NOMO-1 treated with DMSO at 0.1 percent for 48 hours (cell line): Measurements from ENCODE around the gene RAPH1.
A peak's percentile ranks its signal among the peaks of the same experiment; 100 is the strongest.

Experiments used
- DNase-seq: peaks from one replicate; lab custom pipeline; 2025; ENCODE audit not compliant: unreplicated experiment; lab: John Stamatoyannopoulos, UW

Gene RAPH1, protein sequence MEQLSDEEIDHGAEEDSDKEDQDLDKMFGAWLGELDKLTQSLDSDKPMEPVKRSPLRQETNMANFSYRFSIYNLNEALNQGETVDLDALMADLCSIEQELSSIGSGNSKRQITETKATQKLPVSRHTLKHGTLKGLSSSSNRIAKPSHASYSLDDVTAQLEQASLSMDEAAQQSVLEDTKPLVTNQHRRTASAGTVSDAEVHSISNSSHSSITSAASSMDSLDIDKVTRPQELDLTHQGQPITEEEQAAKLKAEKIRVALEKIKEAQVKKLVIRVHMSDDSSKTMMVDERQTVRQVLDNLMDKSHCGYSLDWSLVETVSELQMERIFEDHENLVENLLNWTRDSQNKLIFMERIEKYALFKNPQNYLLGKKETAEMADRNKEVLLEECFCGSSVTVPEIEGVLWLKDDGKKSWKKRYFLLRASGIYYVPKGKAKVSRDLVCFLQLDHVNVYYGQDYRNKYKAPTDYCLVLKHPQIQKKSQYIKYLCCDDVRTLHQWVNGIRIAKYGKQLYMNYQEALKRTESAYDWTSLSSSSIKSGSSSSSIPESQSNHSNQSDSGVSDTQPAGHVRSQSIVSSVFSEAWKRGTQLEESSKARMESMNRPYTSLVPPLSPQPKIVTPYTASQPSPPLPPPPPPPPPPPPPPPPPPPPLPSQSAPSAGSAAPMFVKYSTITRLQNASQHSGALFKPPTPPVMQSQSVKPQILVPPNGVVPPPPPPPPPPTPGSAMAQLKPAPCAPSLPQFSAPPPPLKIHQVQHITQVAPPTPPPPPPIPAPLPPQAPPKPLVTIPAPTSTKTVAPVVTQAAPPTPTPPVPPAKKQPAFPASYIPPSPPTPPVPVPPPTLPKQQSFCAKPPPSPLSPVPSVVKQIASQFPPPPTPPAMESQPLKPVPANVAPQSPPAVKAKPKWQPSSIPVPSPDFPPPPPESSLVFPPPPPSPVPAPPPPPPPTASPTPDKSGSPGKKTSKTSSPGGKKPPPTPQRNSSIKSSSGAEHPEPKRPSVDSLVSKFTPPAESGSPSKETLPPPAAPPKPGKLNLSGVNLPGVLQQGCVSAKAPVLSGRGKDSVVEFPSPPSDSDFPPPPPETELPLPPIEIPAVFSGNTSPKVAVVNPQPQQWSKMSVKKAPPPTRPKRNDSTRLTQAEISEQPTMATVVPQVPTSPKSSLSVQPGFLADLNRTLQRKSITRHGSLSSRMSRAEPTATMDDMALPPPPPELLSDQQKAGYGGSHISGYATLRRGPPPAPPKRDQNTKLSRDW

DNA sequence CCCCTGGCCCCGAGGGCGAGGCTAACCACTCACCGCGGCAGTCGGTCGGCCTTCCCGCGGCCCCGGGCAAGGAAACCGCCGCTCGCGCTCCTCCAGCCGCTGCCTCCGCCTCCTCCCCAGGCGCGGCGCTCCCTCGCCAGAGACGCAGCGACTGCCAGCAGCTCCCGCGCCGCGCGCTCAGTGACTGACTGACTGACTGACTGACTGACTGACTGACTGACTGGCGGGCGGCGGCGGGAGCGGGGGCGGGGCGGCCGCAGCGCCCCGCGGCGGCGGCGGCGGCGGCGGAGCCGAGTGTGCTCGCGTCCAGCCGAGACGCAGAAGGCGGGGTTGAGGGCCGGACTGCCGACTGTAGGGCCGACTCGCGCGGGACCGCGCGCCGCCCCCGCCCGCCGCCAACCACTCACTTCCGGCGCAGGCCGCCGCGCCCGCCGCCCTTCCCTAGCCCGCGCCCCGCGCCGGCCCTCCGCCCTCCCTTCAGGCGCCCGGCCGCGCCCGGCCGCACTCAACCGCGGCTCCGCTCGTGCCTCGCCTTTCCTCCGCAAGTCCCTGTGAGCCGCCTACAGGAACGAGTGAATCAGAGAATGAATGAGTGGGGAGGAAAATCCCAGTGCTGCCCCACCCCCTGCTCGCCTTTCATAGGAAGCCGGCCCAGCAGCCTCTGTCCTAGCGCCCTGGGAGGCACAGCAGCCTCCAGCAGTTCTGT lies at the start of gene RAPH1:
Gene RAPH1 (minus strand): TSS at position 224 of the 706 bp plus-strand sequence. CDS start 39,948 bp downstream, outside the sequence.
- DNase-seq: peak; percentile 38

DNA sequence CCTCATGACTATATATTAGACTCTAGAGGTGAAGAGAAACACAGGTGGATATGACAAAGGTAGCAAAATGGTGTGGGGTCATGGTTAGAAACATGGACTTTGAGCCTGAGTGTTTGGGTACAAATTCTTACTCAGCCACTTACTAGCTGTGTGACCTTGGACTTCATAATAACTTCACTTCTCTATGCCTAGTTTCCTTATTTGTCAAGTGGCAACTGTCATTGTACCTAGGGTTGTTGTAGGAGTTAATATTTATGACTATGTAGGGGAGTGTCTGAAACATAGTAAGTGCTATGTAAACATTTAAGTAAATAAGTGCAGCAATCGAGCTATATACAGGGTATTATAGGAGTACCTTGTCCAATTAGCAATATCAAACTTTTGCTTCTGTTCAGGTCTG lies 49.7 kb upstream of the RAPH1 start:
- DNase-seq: peak; percentile 33

DNA sequence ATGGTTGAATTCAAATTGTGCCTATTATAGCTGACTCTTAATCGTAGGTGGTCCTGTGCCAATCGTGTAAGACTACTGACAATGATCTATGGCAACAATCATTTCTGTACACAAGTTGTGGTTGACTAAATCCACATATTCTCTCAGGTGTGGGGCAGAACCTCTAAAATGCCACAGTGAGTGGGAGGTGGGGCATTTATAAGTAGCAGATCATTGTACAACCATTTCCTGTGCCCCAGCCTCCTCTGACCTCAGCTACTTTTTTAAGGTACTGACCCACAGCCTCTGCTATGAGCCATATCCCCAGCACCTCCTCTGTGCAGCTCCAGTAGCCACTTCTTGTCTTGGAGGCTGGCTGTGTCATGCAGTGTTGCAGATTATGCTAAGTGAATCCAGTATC lies 48.6 kb upstream of the RAPH1 start:
- DNase-seq: peak; percentile 18

DNA sequence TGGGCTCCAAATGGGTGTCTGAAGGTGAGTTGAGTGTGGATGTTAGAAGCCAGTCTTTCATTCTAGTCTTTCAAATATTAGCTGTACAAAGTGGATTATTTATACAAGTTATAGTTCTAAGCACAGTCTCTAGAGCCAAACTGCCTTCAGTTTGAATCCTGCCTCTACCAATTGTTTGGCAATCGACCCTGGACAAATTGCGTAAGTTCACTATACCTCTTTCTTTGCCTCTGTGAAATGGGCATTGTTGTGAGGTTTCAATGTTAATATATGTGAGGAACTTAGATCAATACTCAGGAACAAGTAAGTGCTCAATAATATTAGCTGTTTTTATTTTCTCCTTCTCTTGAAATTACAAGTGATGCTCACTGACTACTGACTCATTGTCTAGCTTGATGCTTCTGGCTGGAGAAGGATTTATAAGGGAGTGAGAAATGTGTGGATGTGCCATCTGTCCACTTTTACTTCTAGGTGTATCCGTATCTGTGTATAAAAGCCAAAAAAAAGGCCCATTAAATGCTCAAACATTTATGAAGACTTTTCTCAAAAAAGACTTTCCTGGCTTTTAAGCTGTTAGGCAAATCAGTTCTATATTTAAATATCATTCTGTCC lies 48.1 kb upstream of the RAPH1 start:
- DNase-seq: no peak

DNA sequence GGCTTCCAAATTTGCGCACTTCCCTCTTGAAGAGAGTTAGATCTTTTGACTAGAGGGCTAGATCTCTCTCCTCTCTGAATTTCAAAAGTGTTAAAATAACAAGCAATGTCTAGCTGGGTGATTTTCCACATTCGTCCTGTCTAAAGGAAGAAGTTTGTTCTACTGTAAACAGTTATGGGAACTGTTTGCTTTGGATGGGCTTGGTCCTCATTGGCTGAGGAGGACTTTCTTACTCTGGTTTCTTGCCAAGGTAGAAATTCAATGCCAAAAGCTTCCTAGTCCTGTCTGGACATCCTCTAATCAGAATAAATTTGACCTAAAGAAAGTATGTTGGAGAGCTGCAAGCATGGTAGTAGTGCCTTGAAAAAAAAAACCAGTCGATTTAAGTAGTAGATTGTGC lies 47.4 kb upstream of the RAPH1 start:
- DNase-seq: peak; percentile 2

DNA sequence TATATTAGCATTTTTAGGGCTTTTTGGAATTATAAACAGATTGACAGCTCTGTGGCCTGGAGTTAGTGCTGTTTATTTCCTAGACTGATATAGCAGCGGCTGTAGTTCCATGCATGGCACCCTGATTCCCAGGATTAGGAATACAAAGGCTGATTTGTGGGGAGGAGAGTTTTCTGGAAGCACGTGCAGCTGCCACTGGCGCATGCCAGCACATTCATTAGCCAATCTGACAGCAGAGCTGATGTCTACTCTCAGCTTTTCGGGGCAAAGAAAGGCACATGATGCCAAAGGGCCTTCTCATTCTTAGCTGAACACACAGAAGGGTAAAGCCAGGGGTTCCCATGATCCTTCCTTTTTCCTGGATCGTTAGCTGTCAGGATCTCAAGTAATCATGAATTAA lies 45.7 kb upstream of the RAPH1 start:
- no peak for DNase-seq

DNA sequence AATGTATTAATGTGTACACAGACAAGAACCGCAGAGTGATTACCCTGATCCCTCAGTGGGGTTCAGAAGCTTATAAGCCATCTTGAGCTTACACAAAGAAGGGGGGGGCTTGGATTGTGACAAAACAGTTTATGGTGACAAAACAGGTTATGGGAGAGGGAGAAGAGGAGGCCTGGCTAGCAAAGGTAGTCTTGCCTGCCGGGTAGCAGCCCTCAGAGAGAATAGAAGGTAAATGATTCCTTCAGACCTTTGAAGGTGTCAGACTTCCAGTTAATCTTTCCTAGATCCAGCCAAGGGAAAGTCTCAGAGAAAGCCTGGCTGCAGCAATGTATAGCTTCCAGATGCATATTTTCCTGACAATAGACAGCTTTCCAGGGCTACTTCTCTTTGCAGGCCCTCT lies 44.6 kb upstream of the RAPH1 start:
- DNase-seq: no peak

DNA sequence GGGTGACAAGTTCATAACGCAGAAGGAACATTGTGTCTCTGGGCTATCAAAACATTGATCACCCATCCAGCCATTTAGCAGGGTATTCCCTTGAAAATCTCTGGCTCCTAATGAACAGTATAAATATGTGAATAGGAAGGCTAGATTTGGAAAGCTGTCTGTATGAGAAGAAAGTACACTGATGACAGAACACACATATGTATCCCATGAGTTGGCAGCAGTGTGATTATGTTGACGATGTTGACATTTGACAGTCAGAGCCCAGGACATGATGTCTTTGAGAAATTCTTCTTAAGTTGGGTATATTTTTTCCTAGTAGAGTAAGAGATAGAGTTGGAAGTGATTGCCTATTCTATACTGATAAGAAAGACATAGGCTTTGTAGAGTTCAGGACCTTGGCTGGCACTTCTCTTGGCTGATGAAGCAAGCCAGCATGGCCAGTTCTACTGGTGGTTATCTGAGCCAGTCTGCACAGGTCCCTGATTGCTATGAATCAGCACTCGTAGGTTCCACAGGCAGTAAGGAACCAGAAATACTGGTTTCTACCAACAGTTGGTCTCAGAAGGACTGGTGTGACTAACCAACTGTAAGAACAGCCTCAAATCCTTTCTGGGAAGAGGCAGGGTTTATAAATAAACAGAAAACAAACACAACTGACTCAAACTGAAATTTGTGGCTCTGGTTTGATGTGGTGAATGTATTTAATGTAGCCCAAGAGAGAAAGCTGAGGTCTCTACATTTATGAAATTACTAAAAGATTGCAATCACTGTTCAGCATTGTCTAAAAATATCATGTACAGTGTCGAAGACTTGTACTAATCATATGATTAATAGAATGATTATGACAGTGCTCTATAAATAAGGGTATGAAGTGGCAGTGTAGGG lies 43.9 kb upstream of the RAPH1 start:
- peak; percentile 89 for DNase-seq

DNA sequence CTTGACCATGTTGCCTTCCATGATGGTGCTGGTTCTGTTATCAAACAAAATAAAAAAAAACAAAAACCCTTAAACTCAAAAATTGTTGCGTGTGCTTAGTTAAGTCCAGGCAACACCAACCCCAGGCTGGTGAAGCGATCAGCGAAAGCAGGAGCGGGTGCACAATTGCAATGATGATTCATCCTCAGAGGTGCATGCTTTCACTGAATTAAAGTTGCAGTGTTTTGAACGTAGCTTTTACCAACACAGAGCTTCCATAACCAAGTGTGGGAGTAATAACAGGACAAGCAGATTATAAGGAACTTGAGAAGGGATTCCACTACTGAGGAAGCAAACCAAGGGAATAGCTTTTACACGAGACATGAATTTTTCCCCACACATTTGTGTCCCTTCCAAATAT lies 39.7 kb upstream of the RAPH1 start:
- DNase-seq: no peak

DNA sequence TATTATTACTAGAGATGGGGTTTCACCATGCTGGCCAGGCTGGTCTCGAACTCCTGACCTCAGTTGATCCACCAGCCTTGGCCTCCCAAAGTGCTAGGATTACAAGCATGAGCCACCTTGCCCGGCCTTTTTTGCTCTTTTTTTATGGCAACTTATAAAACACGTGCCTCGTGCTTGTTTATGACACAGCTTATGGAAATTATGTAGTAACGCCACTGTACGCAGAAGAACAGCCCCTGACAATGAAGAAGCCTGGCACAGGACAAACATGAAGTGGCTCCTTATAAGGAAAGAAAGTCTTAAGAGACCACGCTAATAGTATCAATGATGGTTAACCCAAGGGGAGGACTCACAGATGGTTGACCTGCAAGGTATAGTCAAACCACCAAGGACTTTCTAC lies 37.2 kb upstream of the RAPH1 start:
- DNase-seq: no peak

DNA sequence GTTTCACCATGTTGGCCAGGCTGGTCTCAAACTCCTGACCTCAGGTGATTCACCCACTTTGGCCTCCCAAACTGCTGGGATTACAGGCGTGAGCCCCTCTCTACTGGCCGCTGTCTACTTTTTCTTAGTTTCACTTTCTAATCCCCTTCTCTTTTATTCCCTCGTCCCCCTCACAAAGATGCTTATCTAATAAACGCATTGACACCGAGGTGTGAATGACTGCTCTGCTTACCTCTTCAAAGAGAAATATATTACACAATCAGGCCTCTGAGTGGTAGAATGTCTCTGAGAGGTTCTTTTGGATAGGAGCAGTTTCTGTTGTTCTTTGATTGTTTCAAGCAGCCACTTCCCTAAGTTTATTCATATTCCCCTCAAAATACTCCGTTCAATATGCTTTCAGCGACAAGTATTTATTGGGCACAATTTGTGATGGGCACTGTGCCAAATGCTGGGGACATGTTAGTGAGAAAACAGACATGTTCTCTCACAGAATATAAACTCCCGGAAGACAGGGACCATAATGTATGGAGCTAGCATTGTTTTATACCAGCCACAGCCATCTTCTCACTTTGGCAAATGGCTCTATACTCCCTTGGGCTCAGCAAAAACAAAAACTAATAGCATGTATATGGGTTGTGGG lies 34.7 kb upstream of the RAPH1 start:
- peak; percentile 2 for DNase-seq

DNA sequence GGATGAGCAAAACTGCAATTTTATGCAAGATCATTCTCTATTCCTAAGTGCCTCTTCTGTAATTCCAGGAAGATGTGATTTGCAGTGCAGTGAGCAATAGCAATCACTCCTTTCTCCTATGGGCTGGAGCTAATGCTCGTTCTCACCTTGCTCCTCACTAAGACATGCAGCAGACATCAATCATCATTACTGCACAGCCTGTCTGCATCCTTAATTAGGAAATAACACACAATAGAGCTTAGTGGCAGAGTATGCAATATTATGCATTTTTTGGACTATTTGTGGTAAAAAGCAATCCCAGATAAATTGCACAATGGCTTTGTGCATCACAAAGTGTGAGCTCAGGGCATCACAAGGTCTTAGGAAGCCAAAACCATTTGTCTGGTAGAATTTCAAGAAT lies 32.6 kb upstream of the RAPH1 start:
- DNase-seq: peak; percentile 8

DNA sequence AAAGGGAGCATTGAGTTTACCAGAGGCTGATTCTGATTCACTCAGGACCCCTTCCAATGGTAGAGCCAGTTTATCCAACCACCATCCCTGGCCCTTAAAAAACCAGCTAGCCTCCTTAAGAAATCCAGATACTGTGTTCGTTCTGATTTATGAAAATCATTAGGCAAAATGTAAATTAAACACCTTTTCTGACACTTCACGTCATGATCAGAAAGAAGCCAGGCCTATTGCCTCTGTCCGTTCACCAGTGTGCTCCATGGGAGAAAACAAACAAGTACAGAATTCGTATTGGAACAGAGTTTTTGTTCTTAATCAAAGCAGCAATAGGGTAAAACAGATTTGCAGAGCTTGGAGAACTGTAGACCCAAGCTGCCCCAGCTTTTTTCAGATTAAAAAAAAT lies 31.1 kb upstream of the RAPH1 start:
- DNase-seq: no peak

DNA sequence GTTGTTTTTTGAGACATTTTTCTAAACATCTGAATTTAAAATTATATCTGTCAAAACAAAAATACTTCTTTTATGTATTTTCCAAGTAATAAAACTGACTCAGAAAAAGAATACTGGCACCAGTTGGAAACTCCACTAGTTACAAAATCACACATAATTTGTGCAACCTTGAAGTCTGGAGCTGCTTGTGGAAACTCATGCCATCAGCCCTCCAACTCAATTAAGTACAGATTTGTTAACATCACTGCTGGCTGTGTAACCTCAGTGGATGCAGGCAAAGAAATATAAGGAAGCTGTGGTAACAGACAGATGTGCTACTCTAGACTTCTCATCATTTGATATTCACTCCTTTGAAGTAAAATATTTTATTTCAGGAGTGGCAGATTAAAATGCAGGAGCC lies 30.0 kb upstream of the RAPH1 start:
- peak; percentile 9 for DNase-seq

DNA sequence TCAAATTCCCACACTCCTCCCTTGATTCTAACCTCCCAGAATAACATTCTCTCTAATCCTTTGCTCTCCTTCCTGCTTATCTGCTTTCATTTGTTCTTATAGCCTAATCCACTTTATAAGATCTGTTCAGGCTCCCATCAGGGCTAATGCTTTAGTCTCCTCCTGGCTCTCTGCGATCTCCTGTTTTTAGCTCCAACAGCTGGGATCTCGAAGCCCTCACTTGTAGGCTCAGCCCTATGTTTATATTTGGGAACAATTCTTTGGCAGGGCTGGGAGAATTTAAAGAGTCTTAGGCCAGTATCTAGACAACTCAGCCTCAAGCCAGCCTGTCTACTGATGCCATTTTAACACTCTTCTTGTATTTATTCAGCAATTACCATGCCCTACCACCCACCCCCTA lies 27.2 kb upstream of the RAPH1 start:
- DNase-seq: no peak

DNA sequence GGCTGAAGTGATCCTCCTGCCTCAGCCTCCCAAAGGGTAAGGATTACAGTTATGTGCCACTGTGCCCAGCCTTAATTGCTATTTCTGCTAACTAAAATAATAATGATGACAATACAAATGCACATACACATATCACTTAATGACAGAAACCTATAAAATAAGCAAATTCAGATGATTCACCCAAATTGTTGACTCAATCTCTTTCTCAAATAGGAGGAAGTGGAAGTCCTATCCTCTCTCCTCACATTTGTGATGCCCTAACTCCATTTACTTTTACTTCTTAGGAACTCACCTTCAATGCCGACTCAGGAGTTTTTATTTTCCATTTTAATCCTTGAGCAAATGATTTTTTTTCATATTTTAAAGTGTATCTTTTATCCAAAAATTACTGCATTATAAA lies 24.5 kb upstream of the RAPH1 start:
- peak; percentile 51 for DNase-seq

DNA sequence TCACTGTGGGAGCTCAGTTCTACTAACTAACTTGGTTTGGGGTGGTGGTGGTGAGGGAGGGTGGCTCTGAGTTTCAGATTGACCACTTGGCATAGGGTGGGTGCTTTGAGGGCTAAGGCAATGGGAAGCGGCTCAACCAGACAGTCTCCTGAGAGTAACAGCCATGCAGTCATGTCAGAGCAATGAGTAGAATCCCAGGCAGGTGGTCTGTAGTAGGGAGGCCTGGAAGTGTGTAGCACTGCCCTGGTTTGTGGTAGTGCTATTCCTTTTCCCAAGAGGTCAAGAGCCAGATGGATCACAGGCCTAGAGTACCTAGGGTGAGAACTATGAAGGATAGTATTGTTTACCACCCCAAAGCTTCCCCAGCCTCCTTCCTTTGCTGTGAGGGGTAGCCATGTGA lies 18.7 kb upstream of the RAPH1 start:
- DNase-seq: no peak

DNA sequence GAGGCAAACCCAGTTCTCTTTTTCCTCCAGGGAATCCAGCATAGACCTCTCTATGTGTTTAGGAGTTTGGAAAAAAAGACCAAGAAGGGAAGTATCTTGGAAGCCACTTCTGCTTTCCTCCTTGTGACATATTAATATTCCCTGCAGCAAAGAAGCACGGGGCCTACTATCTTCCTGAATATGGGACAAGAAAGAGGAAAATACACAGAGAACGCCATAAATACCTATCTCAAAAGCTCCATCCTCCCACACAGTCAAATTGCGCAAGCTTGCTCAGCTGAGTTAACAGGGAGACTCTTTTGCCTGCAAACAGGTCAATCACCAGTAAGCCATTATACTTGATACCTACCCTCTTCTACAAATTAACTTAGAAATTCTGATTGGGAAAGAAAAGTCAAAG lies 16.7 kb upstream of the RAPH1 start:
- DNase-seq: no peak

DNA sequence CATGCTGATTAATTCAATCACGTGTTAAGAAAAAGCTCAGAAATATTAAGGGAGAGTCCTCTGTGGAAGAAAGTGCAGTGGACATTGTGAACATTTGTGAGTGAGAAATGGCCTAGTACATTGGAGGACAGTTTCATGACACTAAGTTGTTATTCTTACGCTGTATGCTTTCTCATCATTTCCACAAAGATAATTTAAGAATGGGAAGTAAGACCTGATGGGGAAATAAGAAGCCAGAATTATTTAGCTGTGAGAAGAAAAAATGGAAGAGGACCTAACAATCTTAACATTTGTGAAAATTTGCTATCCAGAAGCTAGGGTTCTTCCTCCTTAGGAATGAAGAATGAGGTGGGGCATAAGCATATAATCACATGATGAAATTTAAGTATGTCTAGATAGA lies 15.2 kb upstream of the RAPH1 start:
- DNase-seq: peak; percentile 52
